Smooth muscle cell (in vitro differentiated cells): Measurements from ENCODE around the gene OSBPL3. TPM values are rescaled to one million over a fixed set of nuclear protein-coding genes. Genes with fewer than 3 reads are reported as not detected.

Source experiments
- DNase-seq: peaks from one replicate; lab custom pipeline; 2025; ENCODE audit not compliant: unreplicated experiment; lab: John Stamatoyannopoulos, UW
- H2AFZ ChIP-seq: fragments of 200-600 bp; sonication (generic); 2 replicates; pipeline ENCODE4 v1.6.0; 2016; ENCODE audit warnings: antibody characterized with exemption, low read depth, mild to moderate bottlenecking
- H3F3A ChIP-seq: fragments of 200-600 bp; sonication (generic); 2 replicates; pipeline ENCODE4 v1.6.0; 2017; ENCODE audit warnings: antibody characterized with exemption, low read depth
- H3K27ac ChIP-seq: fragments of 200-600 bp; sonication (generic); 2 replicates; pipeline ENCODE4 v1.5.1; 2016; ENCODE audit warnings: low read depth, mild to moderate bottlenecking
- H3K27me3 ChIP-seq: fragments of 200-600 bp; sonication (generic); 2 replicates; pipeline ENCODE4 v1.6.1; 2016; ENCODE audit warnings: low read depth, mild to moderate bottlenecking
- H3K36me3 ChIP-seq: fragments of 200-600 bp; sonication (generic); 2 replicates; pipeline ENCODE4 v1.5.1; 2016; ENCODE audit warnings: low read depth
- H3K4me1 ChIP-seq: fragments of 200-600 bp; sonication (generic); 2 replicates; pipeline ENCODE4 v1.5.1; 2016; ENCODE audit warnings: low read depth
- H3K4me2 ChIP-seq: fragments of 200-600 bp; sonication (generic); 2 replicates; pipeline ENCODE4 v1.6.0; 2016; ENCODE audit warnings: mild to moderate bottlenecking
- H3K4me3 ChIP-seq: fragments of 200-600 bp; sonication (generic); 2 replicates; pipeline ENCODE4 v1.5.1; 2016; ENCODE audit warnings: mild to moderate bottlenecking
- H3K79me2 ChIP-seq: fragments of 200-600 bp; sonication (generic); 2 replicates; pipeline ENCODE4 v1.6.0; 2016; ENCODE audit warnings: low read depth, mild to moderate bottlenecking
- H3K9ac ChIP-seq: fragments of 200-600 bp; sonication (generic); 2 replicates; pipeline ENCODE4 v1.6.0; 2016; ENCODE audit warnings: low read depth
- H3K9me3 ChIP-seq: fragments of 200-600 bp; sonication (generic); replicated peaks from 2 replicates; pipeline ENCODE4 v1.5.1; 2016; ENCODE audit warnings: low read depth
- H4K20me1 ChIP-seq: fragments of 200-600 bp; sonication (generic); 2 replicates; pipeline ENCODE4 v1.6.0; 2016; ENCODE audit warnings: low read depth
- CTCF ChIP-seq: fragments of 200-600 bp; sonication (generic); IDR thresholded peaks from 2 replicates; pipeline ENCODE4 v1.5.1; 2017; ENCODE audit warnings: borderline replicate concordance, mild to moderate bottlenecking, antibody characterized with exemption; ENCODE audit not compliant: insufficient read depth, poor library complexity, severe bottlenecking
- WGBS: methylation state at CpG from one replicate; pipeline ENCODE4 v1.1.7; 2016; ENCODE audit warnings: low lambda C conversion rate; 5-methylcytosine and 5-hydroxymethylcytosine counted together
- polyA plus RNA-seq: library from polyadenylated mRNA; unstranded; fragments of >200 nt; fragmentation: Nextera tagmentation; extraction: Ambion mirVana; gene quantifications from 2 replicates; pipeline ENCODE4 v1.2.1, GENCODE V29; 2016
- total RNA-seq: library from RNA; depleted of rRNA; stranded (reverse); fragments of >200 nt; gene quantifications from 2 replicates; pipeline ENCODE4 v1.2.3, GENCODE V29; 2014

Gene OSBPL3
- total and polyA plus RNA-seq, 2 experiments from 2014 or later = 6.2 to 16.3 TPM

- no peak for DNase-seq
- Histone ChIP-seq H2AFZ (no peak overlapping the region), H4K20me1 (no peaks in the 10 kb centered on the region), H3K27ac (no peak overlapping the region), H3K9ac (no peak overlapping the region), H3K4me3 (no peak overlapping the region), H3K9me3 (no peaks in the 10 kb centered on the region), H3K27me3 (peaks cover 4% of the 10 kb centered on the region), H3F3A (no peaks in the 10 kb centered on the region), H3K79me2 (no peaks in the 10 kb centered on the region), H3K36me3 (no peaks in the 10 kb centered on the region), H3K4me1 (no peaks in the 10 kb centered on the region), H3K4me2 (no peak overlapping the region)
- no peak for TF ChIP-seq CTCF
- WGBS = 67% methylated on average over 9 of the region's 9 CpGs
Observed at GRCh38 chr7:24767878-24768569, 212.0 kb downstream of the OSBPL3 start.

- Histone ChIP-seq H3K27ac (no peak overlapping the region), H3K36me3 (no peaks in the 10 kb centered on the region), H3F3A (no peaks in the 10 kb centered on the region), H3K9me3 (no peaks in the 10 kb centered on the region), H4K20me1 (no peaks in the 10 kb centered on the region), H3K27me3 (peaks cover 4% of the 10 kb centered on the region), H3K79me2 (no peaks in the 10 kb centered on the region), H3K4me2 (no peak overlapping the region), H2AFZ (no peak overlapping the region), H3K9ac (no peak overlapping the region), H3K4me3 (no peak overlapping the region), H3K4me1 (no peaks in the 10 kb centered on the region)
- 76% methylated on average over 8 of the region's 8 CpGs for WGBS
- no peak for DNase-seq
- TF ChIP-seq CTCF = no peak
Observed at GRCh38 chr7:24764972-24765744, 214.8 kb downstream of the OSBPL3 start.

GRCh38 chr7:24764011-24764410 is 216.0 kb downstream of the OSBPL3 start:
- TF ChIP-seq CTCF = no peak
- Histone ChIP-seq H3K4me3 (no peak overlapping the region), H4K20me1 (no peaks in the 10 kb centered on the region), H3K79me2 (no peaks in the 10 kb centered on the region), H3K27me3 (peaks cover 4% of the 10 kb centered on the region), H3K9ac (no peak overlapping the region), H3F3A (no peaks in the 10 kb centered on the region), H3K4me2 (no peak overlapping the region), H2AFZ (no peak overlapping the region), H3K4me1 (no peaks in the 10 kb centered on the region), H3K36me3 (no peaks in the 10 kb centered on the region), H3K9me3 (no peaks in the 10 kb centered on the region), H3K27ac (no peak overlapping the region)
- WGBS = 95% methylated on average over 1 of the region's 1 CpG
- DNase-seq = no peak
